ENCODE data around the gene EIPR1.

GRCh38 chr2:3323360-3324035 is 54.1 kb downstream of the EIPR1 start:
- TF ChIP-seq PCBP1 (IDR thresholded peaks at IDR 0.05; ENCODE audit: borderline replicate concordance, low read depth, low read length): no peak
- TF ChIP-seq ZNF747 (CRISPR knock-in tag; IDR thresholded peaks at IDR 0.05; ENCODE audit: borderline replicate concordance): no peak
- TF ChIP-seq ZNF639 (CRISPR knock-in tag; conservative IDR thresholded peaks at IDR 0.05): no peak
- no peak for TF ChIP-seq SIN3A (IDR thresholded peaks at IDR 0.05; ENCODE audit: borderline replicate concordance, low read depth, low read length)
- TF ChIP-seq ZHX1 (CRISPR knock-in tag; IDR thresholded peaks at IDR 0.05; ENCODE audit: low read depth): no peak
- no peak for TF ChIP-seq IKZF1 (IDR thresholded peaks at IDR 0.05)
- TF ChIP-seq ATF2 (CRISPR knock-in tag; IDR thresholded peaks at IDR 0.05): no peak
- TF ChIP-seq RAD21 (CRISPR knock-in tag; IDR thresholded peaks at IDR 0.05): no peak
- TF ChIP-seq ZNF292 (CRISPR knock-in tag; IDR thresholded peaks at IDR 0.05; ENCODE audit: borderline replicate concordance, low read depth): no peak
- TF ChIP-seq HOMEZ (CRISPR knock-in tag; IDR thresholded peaks at IDR 0.05; ENCODE audit: low read depth): no peak

Measured in HepG2 (cell line).